Gastrocnemius medialis (tissue), 4 donors: Measurements from ENCODE around the gene TTC39C.
"Not testable (repeated sequence)": the region's sequence is repeated elsewhere in the genome, so short reads cannot be mapped to it uniquely, and the experiment has no call there.

Experiments
- POLR2A ChIP-seq, 2 donors: fragments of 450-650 bp; IDR thresholded peaks; one replicate each; pipeline ENCODE4 v1.6.1; 2017; ENCODE audit warnings: antibody characterized with exemption in 2 of 2, mild to moderate bottlenecking in 2 of 2, moderate library complexity in 2 of 2
- TF ChIP-seq, protein P1 (sequence below), 5 experiments: fragments of 450-650 bp in 3 of 5; fragments of 200-600 bp in 2 of 5; sonication (generic) in 2 of 5; IDR thresholded peaks in 4 of 5; conservative IDR thresholded peaks in 1 of 5; 1 replicate in 4 of 5; 2 replicates in 1 of 5; pipeline ENCODE4 v1.5.1; 2016 to 2019; ENCODE audit warnings: antibody characterized with exemption in 5 of 5, mild to moderate bottlenecking in 3 of 5, moderate library complexity in 3 of 5

DNA sequence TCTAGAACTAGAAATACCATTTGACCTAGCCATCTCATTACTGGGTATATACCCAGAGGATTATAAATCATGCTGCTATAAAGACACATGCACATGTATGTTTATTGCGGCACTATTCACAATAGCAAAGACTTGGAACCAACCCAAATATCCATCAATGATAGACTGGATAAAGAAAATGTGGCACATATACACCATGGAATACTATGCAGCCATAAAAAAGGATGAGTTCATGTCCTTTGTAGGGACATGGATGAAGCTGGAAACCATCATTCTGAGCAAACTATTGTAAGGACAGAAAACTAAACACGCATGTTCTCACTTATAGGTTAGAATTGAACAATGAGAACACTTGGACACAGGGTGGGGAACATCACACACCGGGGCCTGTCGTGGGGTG is 60.2 kb downstream of the TTC39C start:
- TF ChIP-seq, protein P1, sequence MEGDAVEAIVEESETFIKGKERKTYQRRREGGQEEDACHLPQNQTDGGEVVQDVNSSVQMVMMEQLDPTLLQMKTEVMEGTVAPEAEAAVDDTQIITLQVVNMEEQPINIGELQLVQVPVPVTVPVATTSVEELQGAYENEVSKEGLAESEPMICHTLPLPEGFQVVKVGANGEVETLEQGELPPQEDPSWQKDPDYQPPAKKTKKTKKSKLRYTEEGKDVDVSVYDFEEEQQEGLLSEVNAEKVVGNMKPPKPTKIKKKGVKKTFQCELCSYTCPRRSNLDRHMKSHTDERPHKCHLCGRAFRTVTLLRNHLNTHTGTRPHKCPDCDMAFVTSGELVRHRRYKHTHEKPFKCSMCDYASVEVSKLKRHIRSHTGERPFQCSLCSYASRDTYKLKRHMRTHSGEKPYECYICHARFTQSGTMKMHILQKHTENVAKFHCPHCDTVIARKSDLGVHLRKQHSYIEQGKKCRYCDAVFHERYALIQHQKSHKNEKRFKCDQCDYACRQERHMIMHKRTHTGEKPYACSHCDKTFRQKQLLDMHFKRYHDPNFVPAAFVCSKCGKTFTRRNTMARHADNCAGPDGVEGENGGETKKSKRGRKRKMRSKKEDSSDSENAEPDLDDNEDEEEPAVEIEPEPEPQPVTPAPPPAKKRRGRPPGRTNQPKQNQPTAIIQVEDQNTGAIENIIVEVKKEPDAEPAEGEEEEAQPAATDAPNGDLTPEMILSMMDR (IDR thresholded peaks at IDR 0.05 in 4 of 5, conservative IDR thresholded peaks at IDR 0.05 in 1 of 5): not testable (repeated sequence)
- not testable (repeated sequence) for TF ChIP-seq POLR2A (IDR thresholded peaks at IDR 0.05)
